ENCODE results near the gene POLA1. TPM values are rescaled to one million over a fixed set of nuclear protein-coding genes. Genes with fewer than 3 reads are reported as not detected.

POLA1 gene
- total and polyA plus RNA-seq, 2 of the 4 experiments (the other 2 are of a cell fraction), result 4.0 to 15.1 TPM

DNA sequence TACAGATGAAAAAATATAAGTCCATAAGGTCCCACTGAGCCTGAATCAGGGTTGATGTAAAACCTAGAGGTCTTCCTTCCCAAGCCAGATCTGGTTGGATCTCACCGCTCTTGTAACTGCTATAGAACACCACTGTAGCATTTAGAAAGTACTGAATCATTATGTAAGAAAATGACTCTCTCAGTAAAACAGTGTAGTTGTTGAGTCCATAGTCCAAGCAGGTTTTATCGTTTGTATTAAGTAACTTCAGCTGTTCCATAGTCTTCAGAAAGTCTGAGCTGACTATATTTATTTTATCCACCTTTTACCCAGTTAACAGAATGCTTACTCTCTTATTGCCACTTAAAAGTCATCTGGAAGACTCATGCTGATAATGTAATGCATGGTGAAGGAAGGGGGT is 82.2 kb downstream of the POLA1 start:
- no peak for TF ChIP-seq CEBPB (IDR thresholded peaks at IDR 0.05; ENCODE audit: low read depth, low read length)
- no peaks in the 10 kb centered on the region for H3K9me3 ChIP-seq (ENCODE audit: control insufficient read depth, insufficient read depth, low read length)
- no peak for DNase-seq
- no peak overlapping the region for H4K5ac ChIP-seq (ENCODE audit: low read depth, low read length)
- no peak overlapping the region for H3K4me3 ChIP-seq (ENCODE audit: insufficient read depth, low read depth, low read length)
- no peak overlapping the region for H2AFZ ChIP-seq (replicated peaks; ENCODE audit: low read length, poor library complexity)
- H3K4me2 ChIP-seq (ENCODE audit: low read depth, low read length), result no peak overlapping the region
- H3K56ac ChIP-seq (ENCODE audit: extremely low read depth, insufficient read depth, low read length), result no peak overlapping the region
- no peaks in the 10 kb centered on the region for H3K79me1 ChIP-seq (ENCODE audit: low read depth in 1 of 2, low read length in 2 of 2)
- dilution Hi-C loops (cut with HindIII; ENCODE audit: low sequenced_read_pairs, unreplicated experiment), result no loop called here
- no peak overlapping the region for H2AK5ac ChIP-seq (ENCODE audit: low read depth, low read length)
- no TSS peak for BruUV-seq (replicated peaks)
- CTCF ChIA-PET, result no interaction called here
- no peak overlapping the region for H3K4ac ChIP-seq (ENCODE audit: low read depth, low read length)
- no peak overlapping the region for H3K23ac ChIP-seq (ENCODE audit: low read depth, low read length)
- POLR2A ChIA-PET (ENCODE audit: unreplicated experiment), result no interaction called here
- no peak overlapping the region for H3K18ac ChIP-seq (ENCODE audit: low read depth, low read length)
- no peak overlapping the region for H3K14ac ChIP-seq (replicated peaks; ENCODE audit: low read depth, low read length)
- intact Hi-C loops (cut with micrococcal nuclease), result no loop called here
- in situ Hi-C loops (cut with MboI; ENCODE audit: low sequenced_read_pairs), result no loop called here
- WGBS, 2 experiments (ENCODE audit: extremely low coverage in 2 of 2, insufficient read length in 1 of 2), result no CpG with 5 or more reads among the region's 2 CpGs
- no peak for ATAC-seq (ENCODE audit: low read depth)
- no peaks in the 10 kb centered on the region for H3K9me1 ChIP-seq (ENCODE audit: insufficient read depth, low read length)
- H3K27me3 ChIP-seq (ENCODE audit: control insufficient read depth, insufficient read depth, low read length), result no peaks in the 10 kb centered on the region
- H2AK9ac ChIP-seq (replicated peaks; ENCODE audit: low read depth, low read length, poor library complexity), result no peak overlapping the region
- H4K8ac ChIP-seq (ENCODE audit: low read depth in 2 of 2, low read length in 2 of 2), result no peak overlapping the region
- no peak overlapping the region for H2BK5ac ChIP-seq (ENCODE audit: low read depth, low read length, poor library complexity, severe bottlenecking)
- H2BK15ac ChIP-seq (ENCODE audit: low read depth, low read length), result no peak overlapping the region
- H2BK20ac ChIP-seq (ENCODE audit: low read depth, low read length), result no peak overlapping the region
- no peak overlapping the region for H4K91ac ChIP-seq (ENCODE audit: insufficient read depth, low read depth, low read length)
- no peaks in the 10 kb centered on the region for H4K20me1 ChIP-seq (ENCODE audit: insufficient read depth, low read length)
- H2BK120ac ChIP-seq (ENCODE audit: low read depth, low read length), result no peak overlapping the region
- no peak overlapping the region for H3K27ac ChIP-seq (ENCODE audit: insufficient read depth, low read length)
- no peak overlapping the region for H3K9ac ChIP-seq (ENCODE audit: low read depth, low read length)
- no peaks in the 10 kb centered on the region for H3K36me3 ChIP-seq (ENCODE audit: control insufficient read depth, insufficient read depth, low read length)
- no peaks in the 10 kb centered on the region for H3K4me1 ChIP-seq (ENCODE audit: control insufficient read depth, insufficient read depth, low read length)

All from IMR-90 (cell line).